LNCAP (cell line): ENCODE data around the gene C2orf49.

Source experiments
- TF ChIP-seq, protein P1 (sequence below): fragments of 450-650 bp; IDR thresholded peaks from 2 replicates; pipeline ENCODE4 v1.5.1; 2017; ENCODE audit warnings: mild to moderate bottlenecking

The C2orf49 gene

GRCh38 chr2:105323111-105323510 lies 14.2 kb upstream of the C2orf49 start:
- TF ChIP-seq, protein P1, sequence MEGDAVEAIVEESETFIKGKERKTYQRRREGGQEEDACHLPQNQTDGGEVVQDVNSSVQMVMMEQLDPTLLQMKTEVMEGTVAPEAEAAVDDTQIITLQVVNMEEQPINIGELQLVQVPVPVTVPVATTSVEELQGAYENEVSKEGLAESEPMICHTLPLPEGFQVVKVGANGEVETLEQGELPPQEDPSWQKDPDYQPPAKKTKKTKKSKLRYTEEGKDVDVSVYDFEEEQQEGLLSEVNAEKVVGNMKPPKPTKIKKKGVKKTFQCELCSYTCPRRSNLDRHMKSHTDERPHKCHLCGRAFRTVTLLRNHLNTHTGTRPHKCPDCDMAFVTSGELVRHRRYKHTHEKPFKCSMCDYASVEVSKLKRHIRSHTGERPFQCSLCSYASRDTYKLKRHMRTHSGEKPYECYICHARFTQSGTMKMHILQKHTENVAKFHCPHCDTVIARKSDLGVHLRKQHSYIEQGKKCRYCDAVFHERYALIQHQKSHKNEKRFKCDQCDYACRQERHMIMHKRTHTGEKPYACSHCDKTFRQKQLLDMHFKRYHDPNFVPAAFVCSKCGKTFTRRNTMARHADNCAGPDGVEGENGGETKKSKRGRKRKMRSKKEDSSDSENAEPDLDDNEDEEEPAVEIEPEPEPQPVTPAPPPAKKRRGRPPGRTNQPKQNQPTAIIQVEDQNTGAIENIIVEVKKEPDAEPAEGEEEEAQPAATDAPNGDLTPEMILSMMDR = no peak

DNA sequence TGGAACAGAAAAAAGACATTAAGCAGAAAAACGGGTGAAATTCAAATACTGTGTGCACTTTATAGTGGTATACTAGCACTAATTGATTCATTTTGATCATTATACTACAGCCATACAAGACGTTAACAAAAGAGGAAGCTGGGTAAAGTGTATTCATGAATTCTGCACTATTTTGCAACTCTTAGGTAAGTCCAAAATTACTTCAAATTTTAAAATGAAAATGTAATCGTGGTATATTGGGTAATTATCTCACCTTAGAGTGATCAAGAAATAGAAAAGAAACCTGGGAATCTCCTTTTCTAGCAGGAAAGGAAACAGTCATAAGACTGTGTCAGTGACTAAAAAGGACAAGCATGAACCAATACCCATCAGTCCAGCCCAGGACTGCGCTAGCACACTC lies 13.2 kb upstream of the C2orf49 start:
- TF ChIP-seq, protein P1 = no peak

DNA sequence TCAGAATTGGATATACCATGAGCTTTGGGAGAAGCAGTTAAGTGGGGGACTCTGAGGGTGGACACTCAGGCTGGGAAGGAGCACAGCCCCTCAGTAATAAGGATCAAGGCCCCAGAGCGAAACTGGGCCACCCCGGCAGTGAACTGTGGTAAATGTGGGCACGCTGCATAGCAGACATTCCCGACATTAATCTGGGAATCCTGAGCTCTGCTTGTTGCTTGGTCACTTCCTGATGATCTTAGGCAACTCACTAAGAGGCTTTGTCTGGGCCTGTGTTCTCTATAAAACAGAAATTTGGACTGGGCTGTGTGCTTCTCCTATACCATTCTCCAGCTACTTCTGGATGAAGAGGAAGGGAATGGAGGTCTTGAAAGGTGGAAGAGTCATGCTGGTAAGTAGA lies 12.6 kb upstream of the C2orf49 start:
- TF ChIP-seq, protein P1 = no peak

DNA sequence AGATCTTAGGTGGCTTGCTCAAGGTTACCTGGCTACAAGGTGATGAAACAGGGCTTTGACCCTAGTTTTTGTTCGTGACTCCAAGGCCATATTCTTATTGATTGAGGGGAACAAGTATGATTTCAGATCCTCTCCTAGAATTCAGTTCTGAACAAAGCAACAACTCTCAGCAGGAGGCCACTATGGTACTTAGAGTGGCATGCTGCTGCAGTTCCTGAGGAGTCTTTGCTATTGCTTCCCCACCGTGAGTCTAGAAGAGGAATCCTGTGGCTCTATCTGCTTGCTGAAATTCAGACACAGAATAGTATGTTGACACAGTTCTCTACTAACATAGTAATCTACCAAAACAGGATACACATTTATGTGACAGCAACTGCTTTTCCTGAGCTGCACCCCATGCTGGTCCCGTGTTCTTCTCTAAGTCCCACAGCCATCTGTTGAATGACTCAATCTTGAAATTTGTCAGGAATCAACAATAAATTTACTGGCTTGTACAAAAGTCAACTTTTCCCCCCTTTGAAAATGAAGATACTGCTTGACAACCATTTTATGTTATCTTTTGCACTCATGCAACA lies 11.9 kb upstream of the C2orf49 start:
- TF ChIP-seq, protein P1 = no peak

DNA sequence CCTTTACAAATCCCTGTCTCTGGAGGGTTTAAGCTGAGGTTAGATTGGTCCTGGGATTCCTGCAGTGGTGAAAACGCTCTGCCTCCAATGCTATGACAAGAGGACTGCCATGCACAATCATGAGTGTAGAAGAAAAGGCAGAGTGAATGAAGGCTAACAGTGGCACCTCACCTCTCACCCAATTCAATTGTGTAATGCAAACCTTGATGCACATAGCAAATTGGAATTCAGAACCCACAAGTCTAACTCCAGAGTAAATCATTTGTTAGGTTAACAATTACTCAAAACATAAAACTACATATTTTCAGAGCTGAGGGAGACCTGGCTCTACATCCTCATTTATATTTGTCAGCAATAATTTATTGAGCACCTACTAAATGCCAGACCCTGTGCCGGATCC lies 9.7 kb upstream of the C2orf49 start:
- TF ChIP-seq, protein P1 = no peak

DNA sequence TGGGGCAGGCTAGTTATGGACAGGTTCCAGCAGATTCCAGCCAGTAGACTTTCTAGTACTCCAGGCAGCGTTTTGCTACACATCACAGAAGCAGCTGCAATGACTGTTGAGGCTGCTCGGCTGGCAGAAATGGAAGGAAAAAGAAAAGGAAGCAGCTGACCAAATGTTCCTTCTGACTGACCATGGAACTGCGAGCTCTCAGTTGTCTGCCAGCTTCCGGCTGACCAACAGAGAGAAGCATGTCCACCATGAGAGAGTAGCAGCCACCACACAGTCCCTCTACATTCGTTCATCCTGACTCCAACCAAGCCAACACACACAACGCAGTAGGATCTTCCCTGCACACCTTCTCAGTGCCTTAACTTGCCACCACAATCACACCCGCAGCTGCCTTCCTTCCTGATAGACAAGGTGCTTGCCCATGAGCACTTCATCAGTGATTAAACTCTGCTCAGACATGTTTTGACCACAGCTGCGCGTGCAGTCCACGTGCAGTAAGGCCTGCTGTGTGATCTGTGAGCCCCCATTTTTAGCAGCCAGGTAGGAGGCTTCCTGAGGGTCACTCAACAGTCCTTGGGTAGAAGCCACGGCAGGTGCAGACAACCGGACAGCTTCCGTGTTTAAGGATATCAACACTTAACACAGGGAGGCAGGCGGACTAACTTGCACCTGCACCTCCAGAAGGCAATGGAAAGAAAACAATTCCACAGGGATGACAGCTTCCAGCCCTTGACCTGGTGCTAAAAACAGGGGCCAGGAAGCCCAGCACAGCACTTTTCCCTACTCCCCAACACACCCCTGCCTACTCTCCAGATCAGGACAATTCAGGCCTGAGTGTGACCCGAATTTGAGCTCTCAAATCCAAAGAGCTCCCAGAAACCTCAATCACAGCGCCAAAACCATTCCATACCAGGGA lies 8.8 kb upstream of the C2orf49 start:
- TF ChIP-seq, protein P1 = no peak

GRCh38 chr2:105329197-105329554 lies 8.2 kb upstream of the C2orf49 start:
- TF ChIP-seq, protein P1 = no peak
